SK-N-DZ (cell line): Measurements from ENCODE around the gene CDKN1C.
A peak's percentile ranks its signal among the peaks of the same experiment; 100 is the strongest.
"Not testable (repeated sequence)": the region's sequence is repeated elsewhere in the genome, so short reads cannot be mapped to it uniquely, and the experiment has no call there.

Experiments used
- DNase-seq: peaks from one replicate; pipeline ENCODE4 v3.0.0-alpha.2; 2015; ENCODE audit warnings: low spot score

The CDKN1C gene

GRCh38 chr11:2909133-2909902 lies 23.7 kb upstream of the CDKN1C start:
- no peak for DNase-seq

DNA sequence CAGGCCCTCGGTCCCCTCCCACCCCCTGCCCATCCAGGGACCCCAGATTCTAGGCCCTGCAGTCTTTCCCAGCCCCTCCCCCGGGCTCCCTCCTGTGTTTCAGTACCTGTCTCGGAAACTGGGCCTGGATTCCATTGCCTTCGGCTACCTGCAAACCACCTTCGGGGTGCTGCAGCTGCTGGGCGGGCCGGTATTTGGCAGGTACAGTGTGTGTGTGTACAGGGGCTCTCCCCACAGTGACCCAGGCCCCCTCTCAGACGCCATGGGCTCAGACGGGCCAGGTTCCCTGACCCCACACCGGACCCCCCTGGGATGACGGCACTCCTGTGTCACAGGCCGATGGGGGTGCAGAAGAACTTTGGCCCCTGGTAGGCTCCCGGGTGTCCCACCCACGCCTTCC lies 22.6 kb upstream of the CDKN1C start:
- no peak for DNase-seq

GRCh38 chr11:2905299-2905698 lies 19.7 kb upstream of the CDKN1C start:
- not testable (repeated sequence) for DNase-seq

DNA sequence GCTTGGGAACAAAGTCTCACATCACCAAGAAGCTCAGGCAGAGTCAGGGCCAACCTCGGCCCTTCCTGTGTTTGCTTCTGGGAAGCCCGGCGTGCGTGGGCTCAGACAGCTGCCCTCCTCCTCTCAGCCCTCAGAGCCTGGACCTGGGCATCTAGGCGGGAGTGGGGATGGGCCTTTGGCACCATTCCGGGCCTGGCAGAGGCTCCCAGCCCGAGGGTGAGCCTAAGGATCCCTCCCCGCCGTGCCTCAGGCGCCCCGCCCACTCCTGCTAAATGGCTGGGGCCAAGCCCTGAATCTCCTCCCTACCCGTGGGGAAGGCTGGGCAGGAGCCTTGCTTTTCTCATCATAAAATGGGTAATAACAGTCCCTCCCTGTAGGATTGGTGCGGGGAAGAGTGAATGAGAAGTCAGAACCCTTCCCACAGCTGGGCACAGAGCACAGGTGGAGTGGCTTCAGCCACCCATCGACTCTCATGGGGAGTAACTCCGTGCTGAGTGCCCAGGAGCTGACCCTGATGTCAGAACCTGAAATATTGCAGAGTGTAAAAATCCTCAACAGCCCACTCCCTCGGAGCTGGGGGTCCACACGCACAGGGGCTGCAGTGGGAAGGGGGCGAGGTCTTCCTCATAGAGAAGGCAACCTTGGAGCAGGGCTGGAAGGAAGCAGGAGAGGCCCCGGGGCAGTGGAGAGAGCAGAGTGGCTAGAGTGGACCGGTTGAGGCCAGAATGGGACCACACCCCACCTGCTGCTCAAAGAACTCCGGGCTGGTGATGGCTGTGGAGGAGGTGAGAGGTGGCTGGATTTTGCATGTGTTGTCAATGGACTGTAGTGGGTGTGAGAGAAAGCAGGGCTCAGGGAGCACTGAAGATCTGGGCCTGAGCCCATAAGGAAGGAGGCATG lies 18.8 kb upstream of the CDKN1C start:
- no peak for DNase-seq

GRCh38 chr11:2903672-2904011 lies 18.1 kb upstream of the CDKN1C start:
- DNase-seq = no peak

GRCh38 chr11:2902784-2903671 lies 17.5 kb upstream of the CDKN1C start:
- no peak for DNase-seq

DNA sequence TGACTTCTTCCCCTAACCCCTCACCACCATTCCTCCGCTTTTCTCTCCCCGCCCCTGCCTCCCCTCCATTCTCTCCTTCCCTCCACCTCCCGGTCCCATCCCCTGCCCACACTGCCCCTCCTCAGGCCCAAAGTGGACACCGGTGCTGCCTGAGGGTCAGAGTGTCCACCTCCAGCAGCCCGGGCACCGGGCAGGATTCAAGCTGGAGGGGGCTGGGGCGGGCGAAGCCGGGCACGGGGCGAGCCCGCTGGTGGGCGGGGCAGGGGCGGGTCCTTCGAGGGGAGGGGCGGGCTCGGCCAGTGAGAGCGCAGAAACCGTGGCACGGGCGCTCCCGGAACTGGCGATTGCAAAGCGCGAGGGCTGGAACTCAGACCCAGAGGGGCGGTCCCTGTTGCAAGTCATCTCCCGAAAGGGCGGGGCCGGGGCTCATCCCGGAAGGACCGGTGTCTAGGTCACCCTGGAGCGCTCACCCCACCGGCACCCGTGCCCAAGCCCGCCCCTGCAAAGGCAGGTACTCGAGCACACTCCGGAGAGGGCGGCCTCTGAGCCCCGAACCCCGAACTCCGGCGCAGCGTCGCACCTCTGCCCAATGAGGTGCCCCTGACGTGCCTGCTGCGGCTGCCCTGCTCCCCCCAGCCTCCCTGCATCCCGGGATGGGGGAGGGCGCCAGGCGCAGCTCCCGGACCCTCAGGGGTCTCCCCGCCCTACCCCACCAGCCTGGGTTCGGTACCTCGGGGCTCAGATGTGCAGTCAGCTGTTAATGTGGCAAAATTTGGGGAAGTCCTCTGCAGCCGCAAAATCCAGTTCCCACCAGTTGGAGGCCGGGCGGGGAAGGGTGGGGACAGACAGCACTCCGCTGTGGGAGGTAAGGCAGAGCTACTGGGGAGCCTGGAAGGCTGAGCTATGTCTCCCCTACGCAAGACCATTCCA lies 16.5 kb upstream of the CDKN1C start:
- peak; percentile 81 for DNase-seq

GRCh38 chr11:2901196-2901796 lies 15.7 kb upstream of the CDKN1C start:
- no peak for DNase-seq

- no peak for DNase-seq
Measured at GRCh38 chr11:2899080-2899783, 13.7 kb upstream of the CDKN1C start.

GRCh38 chr11:2898366-2899079 lies 12.9 kb upstream of the CDKN1C start:
- no peak for DNase-seq

- DNase-seq = no peak
Measured at GRCh38 chr11:2897048-2897447, 11.5 kb upstream of the CDKN1C start.

DNA sequence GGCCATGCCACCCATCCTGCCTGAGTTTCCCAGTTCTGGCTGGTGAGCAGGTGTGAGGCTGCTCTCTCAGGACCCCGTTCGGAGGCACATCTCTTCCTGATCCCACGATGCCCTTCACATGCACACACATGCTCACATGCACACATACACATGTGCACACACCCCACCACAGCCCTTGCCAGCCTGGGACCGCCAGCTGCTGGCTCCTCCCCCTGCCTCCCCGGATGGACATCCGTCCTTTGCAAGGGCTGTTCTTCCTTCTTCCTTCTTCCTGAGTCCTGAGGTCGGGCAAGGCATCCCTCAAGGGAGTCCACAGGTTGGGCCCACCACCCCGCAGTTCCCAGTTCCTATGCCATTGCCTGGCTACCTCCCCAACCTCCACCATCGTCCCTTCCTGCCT lies 10.5 kb upstream of the CDKN1C start:
- DNase-seq = no peak

DNA sequence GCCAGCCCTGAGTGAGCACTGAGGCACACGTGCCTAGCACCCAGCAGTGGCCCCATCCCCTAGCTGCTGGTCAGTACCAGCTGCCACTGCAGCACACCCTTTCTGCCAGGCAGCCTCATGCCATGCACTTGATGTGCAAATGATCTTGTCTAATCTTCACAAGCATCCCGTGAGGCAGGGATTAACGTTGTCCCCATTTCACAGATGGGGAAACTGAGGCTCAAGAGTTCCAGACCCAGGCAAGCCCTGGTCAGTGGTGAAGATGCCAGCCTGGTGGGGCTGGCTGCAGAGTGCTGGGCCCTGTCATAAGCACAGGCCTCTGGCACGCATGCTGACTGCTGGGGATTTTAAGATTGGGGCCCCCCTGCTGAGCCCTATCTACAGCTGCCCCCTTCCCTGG lies 8.4 kb upstream of the CDKN1C start:
- no peak for DNase-seq

DNA sequence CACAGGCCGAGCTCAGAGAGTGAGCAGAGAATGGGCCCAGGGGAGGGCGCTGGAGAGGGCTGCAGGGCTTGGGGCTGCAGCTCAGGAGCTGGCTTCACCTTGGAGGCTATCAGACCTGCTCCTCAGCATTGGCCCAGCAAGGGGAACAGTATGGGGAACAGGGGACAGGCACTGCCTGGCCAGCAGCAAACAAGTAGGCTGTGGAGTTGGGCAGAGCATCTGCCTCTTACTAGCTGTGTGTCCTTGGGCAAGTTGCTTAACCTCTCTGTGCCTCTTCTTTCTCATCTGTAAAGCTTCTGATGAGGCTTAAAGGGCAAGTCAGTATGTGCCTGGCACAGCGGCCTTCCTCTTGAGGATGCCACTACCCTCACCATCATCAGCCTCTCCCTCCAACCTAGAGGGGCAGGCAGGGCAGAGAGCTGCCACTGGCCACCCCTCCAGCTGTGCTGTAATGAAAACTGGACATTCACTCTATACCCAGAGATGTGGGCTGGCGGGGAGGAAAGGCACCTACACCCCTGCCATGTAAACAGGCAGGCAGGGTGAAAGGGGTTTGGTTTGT lies 7.5 kb upstream of the CDKN1C start:
- no peak for DNase-seq

DNA sequence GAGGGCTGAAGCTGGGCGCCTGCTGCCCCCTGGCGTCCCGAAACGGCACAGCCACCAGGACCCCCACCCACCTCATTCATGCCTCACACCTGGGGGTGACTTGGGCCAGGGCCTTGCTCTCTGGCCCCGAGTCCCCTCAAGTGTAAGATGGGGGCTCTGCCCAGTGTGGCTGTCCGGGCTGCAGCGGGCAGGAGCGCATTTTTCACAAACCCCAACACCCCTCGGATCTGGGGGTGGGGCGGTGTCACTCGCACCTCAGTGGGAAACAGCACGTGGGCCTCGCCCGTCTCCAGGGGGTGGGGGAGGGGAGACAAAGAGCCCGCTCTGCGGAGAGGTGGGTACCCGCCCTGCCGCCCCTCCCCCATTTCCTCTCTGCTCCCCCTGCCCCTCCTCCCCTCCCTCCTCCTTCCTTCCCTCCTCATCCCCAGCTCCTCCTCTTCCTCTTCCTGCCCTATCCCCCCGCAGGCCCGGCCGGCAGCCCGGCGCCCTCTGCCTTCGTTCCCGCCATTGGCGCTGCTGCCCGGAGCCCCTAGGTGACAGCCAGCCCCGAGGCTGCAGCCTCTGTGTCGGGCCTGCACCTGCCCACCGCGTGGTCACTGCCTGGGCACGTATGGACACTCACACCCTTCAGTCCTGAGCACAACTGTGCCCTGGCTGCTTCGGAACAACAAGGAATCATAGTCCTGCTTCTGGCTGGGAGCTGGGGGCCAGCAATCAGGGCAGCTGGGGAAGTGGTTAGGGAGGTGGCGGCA lies 6.8 kb upstream of the CDKN1C start:
- peak; percentile 66 for DNase-seq

- DNase-seq = no peak
Measured at GRCh38 chr11:2891326-2892214, 6.0 kb upstream of the CDKN1C start.
